Measurements from ENCODE around the gene PTGFR. TPM values are rescaled to one million over a fixed set of nuclear protein-coding genes. Genes with fewer than 3 reads are reported as not detected.

The PTGFR gene
- total and polyA plus RNA-seq, 4 donors, result 0.05 to 0.67 (median 0.40) TPM

GRCh38 chr1:78447086-78447485 is 43.7 kb upstream of the PTGFR start:
- Histone ChIP-seq H3K4me3 (ENCODE audit: low read depth in 1 of 3, low read length in 3 of 3) (no peak overlapping the region), H3K4me1 (ENCODE audit: control insufficient read depth in 4 of 4, insufficient read depth in 4 of 4, low read length in 3 of 4) (no peaks in the 10 kb centered on the region), H3K27ac (ENCODE audit: low read depth in 1 of 2, low read length in 2 of 2) (no peak overlapping the region), H3K27me3 (ENCODE audit: control insufficient read depth in 4 of 4, insufficient read depth in 4 of 4, low read length in 3 of 4) (no peaks in the 10 kb centered on the region), H3K36me3 (ENCODE audit: control insufficient read depth in 4 of 4, insufficient read depth in 3 of 4, low read depth in 1 of 4, low read length in 3 of 4) (no peaks in the 10 kb centered on the region), H3K9ac (ENCODE audit: low read depth in 1 of 2, low read length in 2 of 2) (no peak overlapping the region), H3K9me3 (ENCODE audit: control insufficient read depth in 4 of 4, low read length in 3 of 4) (no peaks in the 10 kb centered on the region)
- TF ChIP-seq, protein P1, sequence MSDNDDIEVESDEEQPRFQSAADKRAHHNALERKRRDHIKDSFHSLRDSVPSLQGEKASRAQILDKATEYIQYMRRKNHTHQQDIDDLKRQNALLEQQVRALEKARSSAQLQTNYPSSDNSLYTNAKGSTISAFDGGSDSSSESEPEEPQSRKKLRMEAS (IDR thresholded peaks at IDR 0.05), result no peak
- no peak for TF ChIP-seq FOXA1 (IDR thresholded peaks at IDR 0.05)
- TF ChIP-seq, protein P2, sequence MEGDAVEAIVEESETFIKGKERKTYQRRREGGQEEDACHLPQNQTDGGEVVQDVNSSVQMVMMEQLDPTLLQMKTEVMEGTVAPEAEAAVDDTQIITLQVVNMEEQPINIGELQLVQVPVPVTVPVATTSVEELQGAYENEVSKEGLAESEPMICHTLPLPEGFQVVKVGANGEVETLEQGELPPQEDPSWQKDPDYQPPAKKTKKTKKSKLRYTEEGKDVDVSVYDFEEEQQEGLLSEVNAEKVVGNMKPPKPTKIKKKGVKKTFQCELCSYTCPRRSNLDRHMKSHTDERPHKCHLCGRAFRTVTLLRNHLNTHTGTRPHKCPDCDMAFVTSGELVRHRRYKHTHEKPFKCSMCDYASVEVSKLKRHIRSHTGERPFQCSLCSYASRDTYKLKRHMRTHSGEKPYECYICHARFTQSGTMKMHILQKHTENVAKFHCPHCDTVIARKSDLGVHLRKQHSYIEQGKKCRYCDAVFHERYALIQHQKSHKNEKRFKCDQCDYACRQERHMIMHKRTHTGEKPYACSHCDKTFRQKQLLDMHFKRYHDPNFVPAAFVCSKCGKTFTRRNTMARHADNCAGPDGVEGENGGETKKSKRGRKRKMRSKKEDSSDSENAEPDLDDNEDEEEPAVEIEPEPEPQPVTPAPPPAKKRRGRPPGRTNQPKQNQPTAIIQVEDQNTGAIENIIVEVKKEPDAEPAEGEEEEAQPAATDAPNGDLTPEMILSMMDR (IDR thresholded peaks at IDR 0.05; ENCODE audit: low read depth, low read length, missing input control), result no peak
- TF ChIP-seq, protein P3, sequence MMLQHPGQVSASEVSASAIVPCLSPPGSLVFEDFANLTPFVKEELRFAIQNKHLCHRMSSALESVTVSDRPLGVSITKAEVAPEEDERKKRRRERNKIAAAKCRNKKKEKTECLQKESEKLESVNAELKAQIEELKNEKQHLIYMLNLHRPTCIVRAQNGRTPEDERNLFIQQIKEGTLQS (IDR thresholded peaks at IDR 0.05), result no peak
- TF ChIP-seq REST (IDR thresholded peaks at IDR 0.05), result no peak
- DNase-seq (ENCODE audit: low spot score), result no peak

GRCh38 chr1:78464449-78464891 is 26.3 kb upstream of the PTGFR start:
- no peak for DNase-seq (ENCODE audit: low spot score)
- H3K27ac ChIP-seq (ENCODE audit: low read depth in 1 of 2, low read length in 2 of 2), result no peak overlapping the region
- H3K27me3 ChIP-seq (ENCODE audit: control insufficient read depth in 4 of 4, insufficient read depth in 4 of 4, low read length in 3 of 4), result no peaks in the 10 kb centered on the region
- H3K4me3 ChIP-seq (ENCODE audit: low read depth in 1 of 3, low read length in 3 of 3), result no peak overlapping the region
- 83% methylated on average over 1 of the region's 1 CpG for WGBS
- H3K4me1 ChIP-seq (ENCODE audit: control insufficient read depth in 4 of 4, insufficient read depth in 4 of 4, low read length in 3 of 4), result no peaks in the 10 kb centered on the region
- H3K36me3 ChIP-seq (ENCODE audit: control insufficient read depth in 4 of 4, insufficient read depth in 3 of 4, low read depth in 1 of 4, low read length in 3 of 4), result no peaks in the 10 kb centered on the region
- H3K9ac ChIP-seq (ENCODE audit: low read depth in 1 of 2, low read length in 2 of 2), result no peak overlapping the region
- no peak for TF ChIP-seq ZBTB33 (IDR thresholded peaks at IDR 0.05)
- TF ChIP-seq TAF1 (conservative IDR thresholded peaks at IDR 0.05), result no peak
- TF ChIP-seq SP1 (IDR thresholded peaks at IDR 0.05), result no peak
- peaks cover 0 to 9% (median 4%) of the 10 kb centered on the region in 4 donors for H3K9me3 ChIP-seq (ENCODE audit: control insufficient read depth in 4 of 4, low read length in 3 of 4)

GRCh38 chr1:78465143-78465542 is 25.6 kb upstream of the PTGFR start:
- TF ChIP-seq NR2F2 (IDR thresholded peaks at IDR 0.05) (no peak), ZBTB33 (IDR thresholded peaks at IDR 0.05) (no peak), FOXA2 (IDR thresholded peaks at IDR 0.05) (no peak), JUND (IDR thresholded peaks at IDR 0.05) (no peak), HNF4A (conservative IDR thresholded peaks at IDR 0.05) (no peak), HNF4G (IDR thresholded peaks at IDR 0.05) (no peak)
- TF ChIP-seq, protein P2 (IDR thresholded peaks at IDR 0.05; ENCODE audit: low read depth, low read length, missing input control), result no peak
- TF ChIP-seq, protein P3 (IDR thresholded peaks at IDR 0.05), result no peak
- TF ChIP-seq, protein P1 (IDR thresholded peaks at IDR 0.05), result no peak
- Histone ChIP-seq H3K27me3 (ENCODE audit: control insufficient read depth in 4 of 4, insufficient read depth in 4 of 4, low read length in 3 of 4) (no peaks in the 10 kb centered on the region), H3K36me3 (ENCODE audit: control insufficient read depth in 4 of 4, insufficient read depth in 3 of 4, low read depth in 1 of 4, low read length in 3 of 4) (no peaks in the 10 kb centered on the region), H3K9ac (ENCODE audit: low read depth in 1 of 2, low read length in 2 of 2) (no peak overlapping the region), H3K27ac (ENCODE audit: low read depth in 1 of 2, low read length in 2 of 2) (no peak overlapping the region), H3K4me3 (ENCODE audit: low read depth in 1 of 3, low read length in 3 of 3) (no peak overlapping the region), H3K4me1 (ENCODE audit: control insufficient read depth in 4 of 4, insufficient read depth in 4 of 4, low read length in 3 of 4) (no peaks in the 10 kb centered on the region), H3K9me3 (ENCODE audit: control insufficient read depth in 4 of 4, low read length in 3 of 4) (peaks cover 0 to 9% (median 4%) of the 10 kb centered on the region in 4 donors)
- 75% methylated on average over 1 of the region's 1 CpG for WGBS
- no peak for DNase-seq (ENCODE audit: low spot score)
